GM23248 (cell line): Measurements from ENCODE around the gene LRRTM2.

Experiments used
- EZH2 ChIP-seq: fragments of 200-600 bp; sonication (generic); IDR thresholded peaks from 2 replicates; pipeline ENCODE4 v1.6.1; 2018; ENCODE audit warnings: antibody characterized with exemption, mild to moderate bottlenecking; ENCODE audit not compliant: insufficient read depth, poor library complexity, severe bottlenecking
- EZH2phosphoT487 ChIP-seq: fragments of 200-600 bp; sonication (generic); IDR thresholded peaks from 2 replicates; pipeline ENCODE4 v1.6.1; 2018; ENCODE audit warnings: antibody characterized with exemption, moderate library complexity, mild to moderate bottlenecking, low read depth; ENCODE audit not compliant: insufficient read depth

DNA sequence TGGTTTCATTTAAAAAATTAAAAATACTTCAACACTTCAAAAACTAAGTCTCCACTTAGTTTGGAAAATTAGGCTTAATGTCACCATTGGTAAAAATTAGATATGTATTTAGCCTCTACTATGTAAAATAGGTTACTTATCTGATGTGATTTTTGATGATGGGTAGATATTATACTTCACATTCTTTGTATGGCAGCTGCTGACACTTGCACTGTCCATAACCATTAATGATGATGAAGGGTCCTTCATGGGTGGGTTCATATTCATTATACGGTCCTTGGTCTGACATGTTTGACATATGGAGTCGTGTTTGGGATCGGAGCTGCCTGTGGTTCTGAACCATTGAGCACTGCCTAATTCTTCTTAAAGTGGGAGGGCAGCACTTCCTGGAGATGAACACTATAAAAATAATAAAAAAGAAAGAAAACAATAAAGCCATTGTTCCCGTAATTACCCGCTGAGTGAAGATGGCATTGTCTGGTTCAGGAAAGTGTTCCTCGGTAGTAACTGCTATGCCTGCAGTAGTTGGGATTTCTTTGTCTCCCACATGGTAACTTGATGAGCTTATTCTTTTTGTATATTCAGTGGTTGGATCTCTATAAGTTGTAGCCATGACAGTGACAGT, 2.2 kb downstream of the LRRTM2 start:
- no peak for TF ChIP-seq EZH2phosphoT487
- TF ChIP-seq EZH2, result no peak
